ENCODE data around the gene OR6A2. TPM values are rescaled to one million over a fixed set of nuclear protein-coding genes. Genes with fewer than 3 reads are reported as not detected.
A peak's percentile ranks its signal among the peaks of the same experiment; 100 is the strongest.

The OR6A2 gene
- total RNA-seq, 1 experiment from 2014 or later = not detected

DNA sequence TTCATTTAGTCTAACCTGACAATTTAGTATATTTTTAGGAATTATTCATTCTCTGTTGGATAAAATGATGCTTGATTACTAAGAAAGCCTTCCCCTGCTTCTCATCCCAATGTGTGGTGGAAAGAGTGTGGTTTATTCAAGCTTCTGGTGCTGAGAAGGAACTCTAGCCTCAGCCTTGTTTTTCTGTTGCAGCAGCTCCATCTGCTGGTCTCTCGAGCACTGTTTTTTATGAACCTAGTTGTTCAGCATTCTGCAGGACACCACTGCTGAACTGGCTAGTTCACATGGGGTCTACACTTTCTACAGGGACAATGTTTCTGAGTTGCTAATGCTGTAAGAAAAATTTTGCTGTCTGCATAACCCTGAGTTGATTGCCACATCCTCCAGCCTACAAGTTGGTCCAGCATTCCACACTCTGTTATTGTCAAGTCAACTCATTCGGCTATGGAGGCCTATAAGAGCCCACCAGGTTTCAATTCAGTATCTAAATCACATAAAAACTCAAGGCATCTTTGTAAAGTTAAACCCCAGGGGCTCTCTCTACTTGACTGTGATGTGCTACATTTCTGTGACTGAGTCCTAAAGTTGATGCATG is 42.0 kb downstream of the OR6A2 start:
- peak; percentile 36 for DNase-seq (ENCODE audit: low read depth)

DNA sequence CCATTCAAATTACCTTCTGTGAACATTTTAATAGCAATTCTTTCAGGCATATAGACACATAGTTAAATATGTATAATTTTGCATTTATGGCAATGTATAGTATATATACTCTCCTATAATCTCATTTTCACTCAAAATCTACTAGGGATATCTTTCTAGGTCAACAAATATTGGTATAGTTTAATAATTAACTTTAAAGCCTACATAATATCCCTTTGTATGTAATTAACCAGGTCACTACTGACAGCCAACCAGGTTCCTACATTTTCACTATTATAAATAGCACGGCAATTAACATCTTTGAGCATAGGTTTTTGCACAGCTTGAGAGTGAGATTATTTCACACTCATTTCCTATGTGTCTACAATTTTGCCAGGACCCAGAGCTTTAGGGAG is 43.5 kb downstream of the OR6A2 start:
- DNase-seq (ENCODE audit: low read depth) = no peak

DNA sequence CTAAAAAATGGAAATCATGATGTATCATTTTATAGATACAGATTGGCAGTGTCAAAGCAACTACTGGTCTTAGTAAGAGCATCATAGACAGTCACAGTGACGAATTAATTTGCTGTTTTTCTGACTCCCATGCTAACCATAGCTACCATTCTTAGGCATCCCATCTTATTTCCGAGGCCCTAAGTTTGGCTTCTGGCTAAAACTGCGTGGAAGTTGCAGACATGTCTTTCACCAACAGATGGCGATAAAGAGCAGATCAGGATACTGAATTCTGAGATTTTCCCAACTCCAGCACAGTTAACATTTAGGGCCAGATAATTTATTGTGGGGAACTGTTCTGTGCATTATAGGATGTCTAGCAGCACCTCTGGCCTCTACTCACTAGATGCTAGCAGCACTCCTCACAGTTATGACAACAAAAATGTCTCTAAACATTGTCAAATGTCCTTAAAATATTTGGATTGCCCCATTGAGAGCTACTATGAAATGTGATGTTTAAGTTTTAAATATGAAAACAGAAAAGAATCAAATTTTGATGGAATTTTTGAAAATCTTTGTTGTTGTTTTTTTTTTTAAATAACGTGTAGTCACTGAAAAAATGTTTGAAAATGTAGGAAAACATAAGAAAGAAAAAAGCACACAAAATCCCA is 44.1 kb downstream of the OR6A2 start:
- DNase-seq (ENCODE audit: low read depth) = peak; percentile 15

DNA sequence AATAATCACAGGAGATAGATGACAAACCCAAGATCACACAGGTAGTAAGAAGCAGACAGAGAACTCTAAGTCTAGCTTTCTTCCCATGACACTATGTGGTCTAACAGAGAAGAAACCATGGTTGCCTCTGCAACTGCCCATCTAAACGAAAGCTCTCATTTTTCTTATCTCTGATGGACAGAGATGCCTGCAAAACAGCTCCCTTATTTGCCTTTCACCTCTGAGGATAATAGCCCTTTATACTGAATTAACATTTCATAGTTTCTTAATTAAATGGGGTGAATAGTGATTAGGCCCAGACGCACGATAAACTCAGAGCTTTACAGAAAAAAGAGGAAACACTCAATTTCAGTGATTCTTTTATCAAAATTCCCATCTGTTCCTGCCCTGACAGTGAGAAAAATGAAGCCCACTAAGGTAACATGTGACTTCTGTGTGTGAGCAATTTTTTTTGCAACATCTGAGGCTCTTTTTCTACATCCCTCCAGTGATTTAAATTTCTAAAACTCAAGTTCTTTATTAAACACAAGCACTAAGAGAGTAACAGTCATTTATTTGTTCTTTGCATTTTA is 52.3 kb downstream of the OR6A2 start:
- no peak for DNase-seq (ENCODE audit: low read depth)

DNA sequence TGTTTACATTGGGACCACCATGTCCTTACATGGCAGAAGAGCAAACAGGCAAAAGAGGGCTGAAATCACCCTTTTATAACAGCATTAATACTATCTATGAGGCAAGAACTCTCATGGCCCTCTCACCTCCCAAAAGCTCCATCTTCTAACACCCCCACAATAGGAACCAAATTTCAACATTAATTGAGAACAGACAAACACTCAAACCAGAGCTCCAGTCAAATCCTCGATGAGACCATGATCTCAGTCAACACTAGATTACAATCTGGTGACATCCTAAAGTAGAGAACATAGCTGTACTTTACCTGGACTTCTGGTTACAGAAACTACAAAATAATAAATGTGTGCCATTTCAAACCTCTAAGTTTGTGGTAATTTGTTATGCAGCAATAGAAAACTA is 52.9 kb downstream of the OR6A2 start:
- DNase-seq (ENCODE audit: low read depth) = no peak

DNA sequence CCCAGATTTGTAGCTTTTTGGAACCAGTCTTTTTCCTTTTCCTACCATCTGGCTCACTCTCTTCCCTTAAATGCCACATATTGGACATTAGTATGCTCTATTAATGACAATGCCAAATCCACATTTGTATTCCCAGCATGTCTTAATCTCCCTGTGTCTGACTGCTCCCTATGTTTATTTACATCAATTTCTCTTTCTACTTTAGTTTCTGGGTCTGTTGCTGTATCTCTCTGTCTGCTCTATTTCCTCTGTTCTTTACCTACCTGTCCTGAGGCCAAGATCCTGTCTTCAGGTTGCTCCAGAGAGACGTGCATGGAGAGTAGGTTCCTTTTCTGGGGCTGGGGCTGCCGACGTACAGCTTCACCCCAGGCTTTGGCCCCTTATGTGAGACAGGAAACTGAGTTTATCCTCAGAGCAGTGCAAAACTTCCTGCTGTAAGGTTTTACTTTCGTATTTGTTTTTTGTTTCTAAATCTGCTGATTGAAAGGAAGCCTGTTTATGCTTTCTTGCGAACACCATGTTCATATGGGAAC is 53.3 kb downstream of the OR6A2 start:
- DNase-seq (ENCODE audit: low read depth) = no peak

DNA sequence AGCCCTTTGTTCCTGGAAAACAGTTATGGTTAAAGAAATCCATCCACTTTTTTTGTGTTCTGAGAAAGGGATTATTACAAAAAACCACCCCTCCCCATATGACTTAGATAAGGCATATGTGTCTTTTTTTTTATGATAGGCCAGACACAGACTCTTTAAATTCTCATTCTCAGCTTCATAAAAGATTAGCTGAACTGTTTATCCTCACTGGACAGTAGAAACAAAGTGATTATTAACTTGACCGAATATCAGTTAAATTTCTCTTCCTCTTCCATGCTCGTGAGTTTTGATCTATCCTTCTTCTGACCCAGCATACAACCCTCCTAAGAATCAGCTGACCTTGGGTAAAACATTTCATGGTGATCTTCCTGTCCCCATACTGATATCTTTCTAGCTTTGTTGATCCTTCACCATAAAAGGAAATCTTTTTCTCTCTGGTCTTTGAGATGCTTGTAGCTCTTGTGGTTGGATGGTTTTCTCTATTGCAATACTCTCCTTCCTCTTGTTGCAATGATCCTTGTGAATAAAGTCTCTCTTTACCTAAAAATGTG is 53.9 kb downstream of the OR6A2 start:
- no peak for DNase-seq (ENCODE audit: low read depth)

DNA sequence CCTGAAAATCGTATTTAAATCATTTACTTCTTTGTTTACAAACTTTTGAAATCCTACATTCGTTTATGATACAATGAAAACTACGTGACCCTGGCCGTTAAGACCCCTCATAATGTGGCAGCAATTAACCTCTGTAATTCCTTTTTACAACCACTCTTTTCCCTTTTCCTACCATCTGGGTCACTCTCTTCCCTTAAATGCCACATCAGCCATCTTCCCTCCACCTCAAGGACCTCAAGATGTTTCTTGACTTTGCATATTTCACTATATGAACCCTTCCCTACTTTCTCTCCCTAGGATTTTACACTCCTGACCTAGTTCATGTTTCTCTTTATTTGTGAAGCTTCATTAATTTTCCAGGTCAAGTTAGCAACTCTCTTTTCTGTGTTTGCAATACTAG is 54.5 kb downstream of the OR6A2 start:
- DNase-seq (ENCODE audit: low read depth) = no peak

DNA sequence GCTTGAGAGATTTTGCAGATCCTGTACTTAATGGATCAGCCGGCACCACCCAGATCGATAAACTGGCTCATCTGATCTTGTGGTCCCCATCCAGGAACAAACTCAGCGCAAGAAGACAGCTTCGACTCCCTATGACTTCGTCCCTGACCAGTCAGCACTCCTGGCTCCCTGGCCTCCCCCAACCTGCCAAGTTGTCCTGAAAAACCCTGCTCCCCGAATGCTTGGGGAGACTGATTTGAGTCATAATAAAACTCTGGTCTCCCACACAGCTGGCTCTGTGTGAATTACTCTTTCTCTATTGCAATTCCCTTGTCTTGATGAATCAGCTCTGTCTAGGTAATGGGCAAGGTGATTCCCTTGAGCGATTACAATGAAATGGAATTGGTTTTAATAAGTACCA is 57.2 kb downstream of the OR6A2 start:
- DNase-seq (ENCODE audit: low read depth) = no peak

Other genes starting within 250 kb of the OR6A2 start
- gene RRP8, start 196.1 kb downstream of the OR6A2 start, total RNA-seq (2014; rRNA removed; shearing (Covaris generic)) = 17.4 and 17.9 TPM in 2 replicates
- gene ILK, start 195.9 kb downstream of the OR6A2 start, total RNA-seq (2014; rRNA removed; shearing (Covaris generic)) = 120 and 140 TPM in 2 replicates
- gene TAF10, start 187.5 kb downstream of the OR6A2 start, total RNA-seq (2014; rRNA removed; shearing (Covaris generic)) = 53.0 and 57.0 TPM in 2 replicates
- gene TPP1, start 180.3 kb downstream of the OR6A2 start, total RNA-seq (2014; rRNA removed; shearing (Covaris generic)) = 2.5 and 14.9 TPM in 2 replicates
- 0.74 and 1.3 TPM in 2 replicates for gene DCHS1, start 143.9 kb downstream of the OR6A2 start, total RNA-seq (2014; rRNA removed; shearing (Covaris generic))
- gene MRPL17, start 116.3 kb downstream of the OR6A2 start, total RNA-seq (2014; rRNA removed; shearing (Covaris generic)) = 95.5 and 120 TPM in 2 replicates
- 0.03 TPM in 1 of 2 replicates, not detected in the other for gene OR2AG2, start 27.7 kb downstream of the OR6A2 start, total RNA-seq (2014; rRNA removed; shearing (Covaris generic))
- not detected in 2 replicates for gene OR2AG1, start 16.7 kb downstream of the OR6A2 start, total RNA-seq (2014; rRNA removed; shearing (Covaris generic))
- not detected in 2 replicates for gene OR10A5, start 46.0 kb upstream of the OR6A2 start, total RNA-seq (2014; rRNA removed; shearing (Covaris generic))
- gene OR10A2, start 63.4 kb upstream of the OR6A2 start, total RNA-seq (2014; rRNA removed; shearing (Covaris generic)) = not detected in 2 replicates
- not detected in 2 replicates for gene OR10A4, start 76.9 kb upstream of the OR6A2 start, total RNA-seq (2014; rRNA removed; shearing (Covaris generic))
- not detected in 2 replicates for gene OR2D2, start 92.8 kb upstream of the OR6A2 start, total RNA-seq (2014; rRNA removed; shearing (Covaris generic))
- not detected in 2 replicates for gene OR2D3, start 121.3 kb upstream of the OR6A2 start, total RNA-seq (2014; rRNA removed; shearing (Covaris generic))
- 3.8 and 5.5 TPM in 2 replicates for gene ZNF215, start 126.7 kb upstream of the OR6A2 start, total RNA-seq (2014; rRNA removed; shearing (Covaris generic))
- 1.8 and 4.6 TPM in 2 replicates for gene ZNF214, start 220.7 kb upstream of the OR6A2 start, total RNA-seq (2014; rRNA removed; shearing (Covaris generic))
- 0.48 and 0.63 TPM in 2 replicates for gene NLRP14, start 220.8 kb upstream of the OR6A2 start, total RNA-seq (2014; rRNA removed; shearing (Covaris generic))